H1 (cell line): Measurements from ENCODE around the gene CUL2. TPM values are rescaled to one million over a fixed set of nuclear protein-coding genes. Genes with fewer than 3 reads are reported as not detected.
A peak's percentile ranks its signal among the peaks of the same experiment; 100 is the strongest.

Experiments used
- CTCF ChIA-PET: fragments of 300-600 bp; sonication (Branson Sonifier 250); formaldehyde crosslinking; loops from one replicate; lab custom pipeline; 2021; ENCODE audit not compliant: partially characterized antibody; lab: Charles Lee
- POLR2A ChIA-PET: fragments of 300-600 bp; sonication (Branson Sonifier 250); formaldehyde crosslinking; loops from one replicate; lab custom pipeline; 2021; ENCODE audit warnings: inconsistent platforms; ENCODE audit not compliant: partially characterized antibody; lab: Charles Lee
- DNase-seq, 2 experiments: peaks; one replicate each; pipeline versions ENCODE4 v3.0.0 to v3.0.0-alpha.2; 2010 to 2022; ENCODE audit warnings: low spot score in 2 of 2, low read depth in 1 of 2, mixed read lengths in 1 of 2
- FAIRE-seq: peaks from 2 replicates; lab custom pipeline; 2011; peaks lifted over from hg19 to GRCh38; lab: Jason Lieb, UNC
- H2AFZ ChIP-seq: 2 replicates; pipeline ENCODE4 v1.8.1; 2012; ENCODE audit warnings: low read length, inconsistent platforms
- H2AK5ac ChIP-seq: 2 replicates; pipeline ENCODE4 v1.6.1; 2013; ENCODE audit warnings: low read depth, low read length
- H2BK120ac ChIP-seq: replicated peaks from 2 replicates; pipeline ENCODE3; 2013; ENCODE audit warnings: low read depth, low read length, inconsistent platforms
- H2BK12ac ChIP-seq: 2 replicates; pipeline ENCODE4 v1.6.1; 2013; ENCODE audit warnings: low read depth, low read length
- H2BK15ac ChIP-seq: 2 replicates; pipeline ENCODE4 v1.6.1; 2013; ENCODE audit warnings: low read length
- H2BK20ac ChIP-seq: 2 replicates; pipeline ENCODE4 v1.6.1; 2013; ENCODE audit warnings: low read length
- H2BK5ac ChIP-seq: 2 replicates; pipeline ENCODE4 v1.6.1; 2013; ENCODE audit warnings: low read depth, low read length
- H3K14ac ChIP-seq: 2 replicates; pipeline ENCODE4 v1.6.1; 2013; ENCODE audit warnings: inconsistent platforms; ENCODE audit not compliant: insufficient read length
- H3K18ac ChIP-seq: 2 replicates; pipeline ENCODE4 v1.6.1; 2013; ENCODE audit warnings: low read length; ENCODE audit errors: extremely low read depth
- H3K23ac ChIP-seq: 2 replicates; pipeline ENCODE4 v1.6.1; 2013; ENCODE audit warnings: inconsistent platforms; ENCODE audit not compliant: insufficient read length
- H3K23me2 ChIP-seq: 2 replicates; pipeline ENCODE4 v1.6.1; 2013; ENCODE audit warnings: low read depth, low read length
- H3K27ac ChIP-seq: 2 replicates; pipeline ENCODE4 v1.6.1; 2011; ENCODE audit warnings: low read depth, low read length, inconsistent platforms
- H3K27me3 ChIP-seq, 4 experiments: replicated peaks in 1 of 4; 1 replicate in 1 of 4; 2 replicates in 3 of 4; pipeline versions ENCODE4 v1.6.1 to v1.8.1; 2011 to 2013; ENCODE audit warnings: low read length in 3 of 4, mild to moderate bottlenecking in 3 of 4, inconsistent platforms in 2 of 4, mixed read lengths in 2 of 4, moderate library complexity in 1 of 4; ENCODE audit not compliant: control insufficient read depth in 3 of 4, insufficient read depth in 3 of 4; ENCODE audit errors: extremely low read depth in 1 of 4
- H3K36me3 ChIP-seq, 4 experiments: 2 replicates each; pipeline versions ENCODE4 v1.6.1 to v1.8.1; 2011 to 2013; ENCODE audit warnings: mild to moderate bottlenecking in 4 of 4, low read length in 3 of 4, moderate library complexity in 2 of 4, control low read depth in 1 of 4, inconsistent platforms in 1 of 4; ENCODE audit not compliant: insufficient read depth in 4 of 4, control insufficient read depth in 2 of 4
- H3K4ac ChIP-seq: replicated peaks from 2 replicates; pipeline ENCODE3; 2013; ENCODE audit warnings: low read length, low read depth, mixed read lengths, inconsistent platforms; ENCODE audit not compliant: insufficient read length
- H3K4me1 ChIP-seq, 4 experiments: replicated peaks in 1 of 4; 1 replicate in 1 of 4; 2 replicates in 3 of 4; pipeline versions ENCODE4 v1.6.1 to v1.8.1; 2011 to 2013; ENCODE audit warnings: low read length in 3 of 4, inconsistent platforms in 2 of 4, mixed read lengths in 1 of 4; ENCODE audit not compliant: insufficient read depth in 4 of 4, control insufficient read depth in 3 of 4
- H3K4me2 ChIP-seq, 2 experiments: 2 replicates each; pipeline versions ENCODE4 v1.6.1 to v1.8.1; 2011 to 2013; ENCODE audit warnings: low read depth in 2 of 2, low read length in 2 of 2, control low read depth in 1 of 2, inconsistent platforms in 1 of 2, mild to moderate bottlenecking in 1 of 2; ENCODE audit not compliant: insufficient read depth in 1 of 2
- H3K4me3 ChIP-seq, 4 experiments: fragments of 200-600, 300-600 bp in 1 of 4; sonication (generic), shearing (Covaris generic), sonication (Bioruptor Twin) in 1 of 4; 2 replicates each; pipeline versions ENCODE4 v1.5.1 to v1.8.1; 2011 to 2016; ENCODE audit warnings: low read length in 4 of 4, low read depth in 3 of 4, control low read depth in 2 of 4, inconsistent platforms in 2 of 4, mild to moderate bottlenecking in 2 of 4, mixed read lengths in 1 of 4, moderate library complexity in 1 of 4; ENCODE audit not compliant: insufficient read depth in 2 of 4; ENCODE audit errors: extremely low read depth in 1 of 4
- H3K56ac ChIP-seq: replicated peaks from 2 replicates; pipeline ENCODE3; 2013; ENCODE audit warnings: low read depth, mild to moderate bottlenecking, mixed read lengths, low read length, inconsistent platforms; ENCODE audit not compliant: insufficient read length
- H3K79me1 ChIP-seq: 2 replicates; pipeline ENCODE4 v1.6.1; 2013; ENCODE audit warnings: low read depth, low read length, control low read depth
- H3K79me2 ChIP-seq, 2 experiments: 2 replicates each; pipeline versions ENCODE4 v1.6.1 to v1.8.1; 2012 to 2013; ENCODE audit warnings: low read length in 2 of 2, mild to moderate bottlenecking in 2 of 2, inconsistent platforms in 1 of 2; ENCODE audit not compliant: insufficient read depth in 2 of 2, control insufficient read depth in 1 of 2
- H3K9ac ChIP-seq, 4 experiments: replicated peaks in 1 of 4; 1 replicate in 1 of 4; 2 replicates in 3 of 4; pipeline versions ENCODE4 v1.6.1 to v1.8.1; 2011 to 2013; ENCODE audit warnings: low read depth in 3 of 4, low read length in 3 of 4, control low read depth in 2 of 4, mild to moderate bottlenecking in 2 of 4, moderate library complexity in 2 of 4, inconsistent platforms in 1 of 4; ENCODE audit errors: extremely low read depth in 1 of 4
- H3K9me3 ChIP-seq, 2 experiments: 2 replicates each; pipeline versions ENCODE4 v1.6.1 to v1.8.1; 2012 to 2013; ENCODE audit warnings: mild to moderate bottlenecking in 2 of 2, moderate library complexity in 2 of 2, control low read depth in 1 of 2, inconsistent platforms in 1 of 2, low read depth in 1 of 2, low read length in 1 of 2, mixed read lengths in 1 of 2; ENCODE audit not compliant: insufficient read depth in 2 of 2
- H4K20me1 ChIP-seq, 2 experiments: replicated peaks in 1 of 2; 2 replicates each; pipeline versions ENCODE3 to v1.8.1; 2011 to 2013; ENCODE audit warnings: inconsistent platforms in 2 of 2, low read length in 2 of 2, mild to moderate bottlenecking in 1 of 2; ENCODE audit not compliant: insufficient read depth in 2 of 2, control insufficient read depth in 1 of 2
- H4K5ac ChIP-seq: 2 replicates; pipeline ENCODE4 v1.6.1; 2013; ENCODE audit warnings: low read length, low read depth, mixed read lengths, inconsistent platforms; ENCODE audit not compliant: insufficient read length
- H4K8ac ChIP-seq: 2 replicates; pipeline ENCODE4 v1.8.0; 2013; ENCODE audit warnings: mild to moderate bottlenecking, moderate library complexity, low read length, inconsistent platforms; ENCODE audit not compliant: insufficient read depth; ENCODE audit errors: extremely low read depth
- H4K91ac ChIP-seq: replicated peaks from 2 replicates; pipeline ENCODE3; 2013; ENCODE audit warnings: low read length, mixed read lengths, inconsistent platforms; ENCODE audit not compliant: insufficient read length
- CBX8 ChIP-seq: fragments of 300-800, 300-1000 bp; sonication (generic); IDR thresholded peaks from 2 replicates; pipeline ENCODE4 v1.7.1; 2016; ENCODE audit warnings: low read depth, low read length, borderline replicate concordance
- EGR1 ChIP-seq: IDR thresholded peaks from 2 replicates; pipeline ENCODE4 v1.6.1; 2011; ENCODE audit warnings: low read depth, low read length, borderline replicate concordance
- EZH2 ChIP-seq: fragments of 200-600 bp; sonication (generic); IDR thresholded peaks from 2 replicates; pipeline ENCODE4 v1.7.1; 2012; ENCODE audit warnings: low read depth, mild to moderate bottlenecking, moderate library complexity, low read length, inconsistent platforms; ENCODE audit not compliant: severe bottlenecking
- PHF8 ChIP-seq: fragments of 200-600 bp; sonication (generic); conservative IDR thresholded peaks from 2 replicates; pipeline ENCODE4 v1.7.1; 2012; ENCODE audit warnings: low read depth, mild to moderate bottlenecking, inconsistent platforms, low read length, moderate library complexity
- RXRA ChIP-seq: IDR thresholded peaks from 2 replicates; pipeline ENCODE4 v1.6.1; 2011; ENCODE audit warnings: low read depth, mild to moderate bottlenecking, low read length, moderate library complexity; ENCODE audit not compliant: insufficient read depth
- SP2 ChIP-seq: IDR thresholded peaks from 2 replicates; pipeline ENCODE4 v1.6.1; 2012; ENCODE audit warnings: mild to moderate bottlenecking, low read length, inconsistent platforms
- SRF ChIP-seq: IDR thresholded peaks from 2 replicates; pipeline ENCODE4 v1.6.1; 2011; ENCODE audit warnings: mild to moderate bottlenecking, low read depth, low read length, moderate library complexity
- WGBS, 2 experiments: shearing (Covaris generic) in 1 of 2; methylation state at CpG; one replicate each; pipeline versions ENCODE4 v1.1.6 to v1.1.7; 2013 to 2015; ENCODE audit warnings: low lambda C conversion rate in 2 of 2, mixed read lengths in 2 of 2, inconsistent platforms in 1 of 2, low coverage in 1 of 2, missing lambda C conversion rate in 1 of 2; ENCODE audit not compliant: insufficient replicate concordance in 2 of 2, insufficient coverage in 1 of 2, insufficient read length in 1 of 2; ENCODE audit errors: extremely low coverage in 1 of 2, missing lambda C conversion rate in 1 of 2; 5-methylcytosine and 5-hydroxymethylcytosine counted together
- polyA plus RNA-seq, 7 experiments: library from polyadenylated mRNA; depleted of rRNA in 3 of 7; stranded (reverse) in 5 of 7; unstranded in 2 of 7; fragments of >200 nt in 5 of 7; fragments of 200-250 nt in 2 of 7; gene quantifications; 1 replicate in 5 of 7; 2 replicates in 1 of 7; 4 replicates in 1 of 7; pipeline versions ENCODE4 v1.2.1 to v1.2.3, GENCODE V29; 2011 to 2013; ENCODE audit warnings: missing spikeins in 2 of 7, mixed read lengths in 2 of 7
- total RNA-seq: library from RNA; stranded (reverse); fragmentation: NEBNext Ultra II Directional; extraction: Animal tissue kit (Norgen Biotek cat#: 25700); gene quantifications from 2 replicates; pipeline ENCODE4 v1.2.1, GENCODE V29; 2021
- TF ChIP-seq, protein P1 (sequence below): IDR thresholded peaks from 2 replicates; pipeline ENCODE4 v1.6.1; 2011; ENCODE audit warnings: low read depth, mild to moderate bottlenecking, low read length; ENCODE audit not compliant: insufficient read depth

Gene CUL2
- total and polyA plus RNA-seq, 2 of the 8 experiments (the other 6 are each of a cell fraction or from before 2014, with no cell fraction given): 10.2 to 43.1 TPM

GRCh38 chr10:35056686-35057085 lies 33.5 kb downstream of the CUL2 start:
- Histone ChIP-seq H3K9ac (no peak overlapping the region), H3K4ac (no peak overlapping the region), H2BK20ac (no peak overlapping the region), H2AK5ac (no peak overlapping the region), H3K79me2 (no peaks in the 10 kb centered on the region), H3K18ac (no peak overlapping the region), H3K79me1 (no peaks in the 10 kb centered on the region), H4K91ac (no peak overlapping the region), H3K4me1 (peaks cover 0 to 8% (median 0%) of the 10 kb centered on the region in 4 experiments; a peak in 2 of 7 replicates), H2BK5ac (no peak overlapping the region), H4K5ac (no peak overlapping the region), H3K56ac (no peak overlapping the region), H4K20me1 (peaks cover 0 to 1% of the 10 kb centered on the region in 2 experiments), H3K23me2 (no peaks in the 10 kb centered on the region; the same call in 1 of the 2 replicates), H3K4me3 (no peak overlapping the region), H2BK15ac (no peak overlapping the region), H3K27me3 (no peaks in the 10 kb centered on the region), H2BK12ac (no peak overlapping the region), H4K8ac (no peak overlapping the region), H3K23ac (peak overlapping the region; percentile 61), H3K9me3 (no peaks in the 10 kb centered on the region), H2AFZ (no peak overlapping the region), H3K36me3 (peaks cover 0 to 13% (median 4%) of the 10 kb centered on the region in 4 experiments; a peak in 2 of 8 replicates), H3K14ac (no peak overlapping the region), H3K27ac (no peak overlapping the region), H2BK120ac (no peak overlapping the region), H3K4me2 (no peak overlapping the region)
- FAIRE-seq (no peak), DNase-seq (no peak)
- ChIA-PET POLR2A (no interaction called here), CTCF (interaction anchor here (1.0 kb wide), 1 partner anchor 12 kb away, joined by 3 read pairs; no protein-coding TSS in a partner anchor)
- WGBS, 2 experiments: 94% methylated on average over 5 of the region's 5 CpGs; no CpG with 5 or more reads in 1 of the 2 experiments
- TF ChIP-seq SRF: no peak
- no peak for TF ChIP-seq SP2
- no peak for TF ChIP-seq PHF8
- TF ChIP-seq, protein P1, sequence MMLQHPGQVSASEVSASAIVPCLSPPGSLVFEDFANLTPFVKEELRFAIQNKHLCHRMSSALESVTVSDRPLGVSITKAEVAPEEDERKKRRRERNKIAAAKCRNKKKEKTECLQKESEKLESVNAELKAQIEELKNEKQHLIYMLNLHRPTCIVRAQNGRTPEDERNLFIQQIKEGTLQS: no peak
- no peak for TF ChIP-seq EGR1
- no peak for TF ChIP-seq EZH2
- no peak for TF ChIP-seq RXRA
- no peak for TF ChIP-seq CBX8
